ENCODE results near the gene ZNF133. TPM values are rescaled to one million over a fixed set of nuclear protein-coding genes. Genes with fewer than 3 reads are reported as not detected.

Gene ZNF133
- total and polyA plus RNA-seq, 2 of the 13 experiments (the other 11 are each of a cell fraction or from before 2014, with no cell fraction given): 23.5 to 26.7 TPM

- no peak for TF ChIP-seq MXD1 (CRISPR knock-in tag; IDR thresholded peaks at IDR 0.05)
- no peak for TF ChIP-seq ZBTB8A (CRISPR knock-in tag; IDR thresholded peaks at IDR 0.05; ENCODE audit: borderline replicate concordance, low read depth)
- no peak for TF ChIP-seq SYNCRIP (IDR thresholded peaks at IDR 0.05; ENCODE audit: insufficient read depth, low read depth, low read length)
- no peak for TF ChIP-seq E2F5 (CRISPR knock-in tag; conservative IDR thresholded peaks at IDR 0.05)
- no peak for TF ChIP-seq DZIP1 (CRISPR knock-in tag; IDR thresholded peaks at IDR 0.05)
- TF ChIP-seq ZKSCAN1 (IDR thresholded peaks at IDR 0.05; ENCODE audit: low read length): no peak
- no peak for TF ChIP-seq TBP (CRISPR knock-in tag; IDR thresholded peaks at IDR 0.05)
- no peak for TF ChIP-seq SMARCC2 (IDR thresholded peaks at IDR 0.05)
- no peak for TF ChIP-seq RBM22 (optimal IDR thresholded peaks at IDR 0.05; ENCODE audit: low read length)
- peak; percentile 64; the same call in 1 of the 2 replicates for TF ChIP-seq ELF3 (CRISPR knock-in tag; IDR thresholded peaks at IDR 0.05)
- 0 out of 2 replicates have a peak, but pooled peaks have one; percentile 47 for TF ChIP-seq SSRP1 (CRISPR knock-in tag; IDR thresholded peaks at IDR 0.05)
- no peak for TF ChIP-seq MTF2 (CRISPR knock-in tag; IDR thresholded peaks at IDR 0.05; ENCODE audit: borderline replicate concordance)
- no peak for TF ChIP-seq NR2F6 (IDR thresholded peaks at IDR 0.05)
- TF ChIP-seq NR2F6 (CRISPR knock-in tag; IDR thresholded peaks at IDR 0.05): peak; percentile 15; the same call in 1 of the 2 replicates
- TF ChIP-seq ZNF282 (IDR thresholded peaks at IDR 0.05; ENCODE audit: partially characterized antibody): no peak
- no peak for TF ChIP-seq MTA3 (CRISPR knock-in tag; IDR thresholded peaks at IDR 0.05)
- TF ChIP-seq ZNF629 (CRISPR knock-in tag; conservative IDR thresholded peaks at IDR 0.05): no peak
- TF ChIP-seq KLF9 (CRISPR knock-in tag; IDR thresholded peaks at IDR 0.05; ENCODE audit: low read depth): no peak
- TF ChIP-seq TFE3 (CRISPR knock-in tag; IDR thresholded peaks at IDR 0.05): 0 out of 2 replicates have a peak, but pooled peaks have one; percentile 31
- no peak for TF ChIP-seq DPF2 (CRISPR knock-in tag; IDR thresholded peaks at IDR 0.05; ENCODE audit: borderline replicate concordance, low read depth)
- no peak; the same call in 1 of the 2 replicates for TF ChIP-seq HINFP (CRISPR knock-in tag; IDR thresholded peaks at IDR 0.05; ENCODE audit: low read depth)
- no peak for TF ChIP-seq ZNF10 (CRISPR knock-in tag; IDR thresholded peaks at IDR 0.05; ENCODE audit: borderline replicate concordance, low read depth)
- TF ChIP-seq ZNF546 (CRISPR knock-in tag; conservative IDR thresholded peaks at IDR 0.05): no peak
- TF ChIP-seq HOXA9 (CRISPR knock-in tag; IDR thresholded peaks at IDR 0.05; ENCODE audit: borderline replicate concordance): no peak
These were observed 11.5 kb upstream of the ZNF133 start (continued) for GRCh38 chr20:18276821-18277220.
